HCT116 (cell line): ENCODE results near the gene VDAC2. TPM values are rescaled to one million over a fixed set of nuclear protein-coding genes. Genes with fewer than 3 reads are reported as not detected.

Experiments
- ATAC-seq: fragments of 200-7000 bp; cut with Tn5 transposase; 2 replicates; pipeline ENCODE4 v1.9.1; 2020; ENCODE audit warnings: mild to moderate bottlenecking, moderate library complexity
- BruUV-seq: library from RNA; stranded (reverse); fragments of 400-500 nt; replicated peaks from 2 replicates; lab custom pipeline; 2021; lab: Mats Ljungman, UMichigan
- CTCF ChIA-PET: fragments of 300-600 bp; sonication (Branson Sonifier 250); formaldehyde crosslinking; loops from one replicate; lab custom pipeline; 2021; ENCODE audit warnings: antibody characterized with exemption; lab: Charles Lee
- POLR2A ChIA-PET: fragments of 300-600, 350-600 bp; sonication (Branson Sonifier 250); formaldehyde crosslinking; loops from one replicate; lab custom pipeline; 2021; ENCODE audit warnings: antibody characterized with exemption; lab: Charles Lee
- RAD21 ChIA-PET, 2 experiments: fragments of 300-600 bp; sonication (Branson Sonifier 250); formaldehyde crosslinking; loops; one replicate each; lab custom pipeline; 2023; ENCODE audit warnings: low total read pairs in 2 of 2; ENCODE audit not compliant: uncharacterized antibody in 2 of 2, unreplicated experiment in 2 of 2, low non-redundant PET in 1 of 2; lab: Charles Lee
- DNase-seq: peaks from one replicate; pipeline ENCODE4 v3.0.0-alpha.2; 2010; ENCODE audit warnings: low read depth, low spot score
- H2AFZ ChIP-seq: fragments of 200-600 bp; shearing (Covaris generic), sonication (generic); 2 replicates; pipeline ENCODE4 v1.6.1; 2017; ENCODE audit warnings: low read depth, mixed run types, mixed read lengths, antibody characterized with exemption, low read length; ENCODE audit not compliant: poor library complexity, severe bottlenecking
- H3K27ac ChIP-seq: 2 replicates; pipeline ENCODE4 v1.5.1; 2012; ENCODE audit warnings: low read depth, low read length
- H3K27me3 ChIP-seq: fragments of 200-600 bp; sonication (generic); 2 replicates; pipeline ENCODE4 v1.6.1; 2016; ENCODE audit warnings: mixed run types, low read length, mixed read lengths; ENCODE audit not compliant: insufficient read depth
- H3K36me3 ChIP-seq, 2 experiments: fragments of 200-500 bp in 1 of 2; fragments of 200-600 bp in 1 of 2; sonication (Bioruptor generic) in 1 of 2; sonication (generic) in 1 of 2; 2 replicates each; pipeline versions ENCODE4 v1.5.1 to v1.6.1; 2014 to 2016; ENCODE audit warnings: low read length in 2 of 2, inconsistent platforms in 1 of 2, mixed read lengths in 1 of 2, mixed run types in 1 of 2; ENCODE audit not compliant: insufficient read depth in 2 of 2, control insufficient read depth in 1 of 2
- H3K4me1 ChIP-seq, 2 experiments: fragments of 200-600 bp in 1 of 2; sonication (generic) in 1 of 2; 2 replicates each; pipeline versions ENCODE4 v1.5.1 to v1.6.1; 2012 to 2017; ENCODE audit warnings: low read length in 2 of 2, inconsistent platforms in 1 of 2, mild to moderate bottlenecking in 1 of 2, mixed read lengths in 1 of 2, mixed run types in 1 of 2, moderate library complexity in 1 of 2; ENCODE audit not compliant: insufficient read depth in 2 of 2, control insufficient read depth in 1 of 2
- H3K4me2 ChIP-seq: fragments of 200-600 bp; sonication (generic); 2 replicates; pipeline ENCODE4 v1.6.1; 2017; ENCODE audit warnings: mixed run types, low read length, mixed read lengths
- H3K4me3 ChIP-seq, 2 experiments: fragments of 200-600 bp in 1 of 2; sonication (generic) in 1 of 2; replicated peaks in 1 of 2; 2 replicates each; pipeline ENCODE4 v1.5.1; 2011 to 2016; ENCODE audit warnings: low read length in 2 of 2, control low read depth in 1 of 2, low read depth in 1 of 2, mild to moderate bottlenecking in 1 of 2, mixed read lengths in 1 of 2, mixed run types in 1 of 2
- H3K79me2 ChIP-seq: fragments of 200-600 bp; sonication (generic); 2 replicates; pipeline ENCODE4 v1.6.1; 2017; ENCODE audit warnings: mild to moderate bottlenecking, mixed run types, low read length, moderate library complexity, mixed read lengths; ENCODE audit not compliant: insufficient read depth
- H3K9ac ChIP-seq: fragments of 200-600 bp; sonication (generic); 2 replicates; pipeline ENCODE4 v1.6.1; 2016; ENCODE audit warnings: low read length, mixed read lengths
- H3K9me2 ChIP-seq: fragments of 200-600 bp; sonication (generic), shearing (Covaris generic); 2 replicates; pipeline ENCODE4 v1.6.1; 2017; ENCODE audit warnings: mixed run types, mild to moderate bottlenecking, moderate library complexity; ENCODE audit not compliant: insufficient read depth
- H3K9me3 ChIP-seq, 2 experiments: fragments of 200-500 bp in 1 of 2; fragments of 200-600 bp in 1 of 2; sonication (Bioruptor generic) in 1 of 2; sonication (generic) in 1 of 2; 2 replicates each; pipeline ENCODE4 v1.6.1; 2014 to 2017; ENCODE audit warnings: low read length in 2 of 2, mixed read lengths in 2 of 2, inconsistent platforms in 1 of 2, low read depth in 1 of 2, mild to moderate bottlenecking in 1 of 2, mixed run types in 1 of 2, moderate library complexity in 1 of 2; ENCODE audit not compliant: control insufficient read depth in 1 of 2, insufficient read depth in 1 of 2
- H4K20me1 ChIP-seq: fragments of 200-600 bp; sonication (generic), shearing (Covaris generic); 2 replicates; pipeline ENCODE4 v1.6.1; 2017; ENCODE audit warnings: mixed run types, mild to moderate bottlenecking, moderate library complexity; ENCODE audit not compliant: insufficient read depth
- CBX3 ChIP-seq: IDR thresholded peaks from 2 replicates; pipeline ENCODE4 v1.6.1; 2012; ENCODE audit warnings: low read depth
- CEBPB ChIP-seq: IDR thresholded peaks from 2 replicates; pipeline ENCODE4 v1.6.1; 2012; ENCODE audit warnings: low read depth
- EGR1 ChIP-seq: IDR thresholded peaks from 2 replicates; pipeline ENCODE4 v1.6.1; 2012; ENCODE audit warnings: low read depth
- ELF1 ChIP-seq: IDR thresholded peaks from 2 replicates; pipeline ENCODE4 v1.6.1; 2012; ENCODE audit warnings: low read depth, borderline replicate concordance
- EZH2 ChIP-seq: fragments of 200-600 bp; sonication (generic); IDR thresholded peaks from 2 replicates; pipeline ENCODE4 v1.6.1; 2017; ENCODE audit warnings: antibody characterized with exemption, mixed run types
- EZH2phosphoT487 ChIP-seq: fragments of 200-600 bp; IDR thresholded peaks from 2 replicates; pipeline ENCODE4 v1.6.1; 2018; ENCODE audit warnings: antibody characterized with exemption, borderline replicate concordance
- FOSL1 ChIP-seq: IDR thresholded peaks from 2 replicates; pipeline ENCODE4 v1.6.1; 2012; ENCODE audit warnings: low read depth
- MAX ChIP-seq: IDR thresholded peaks from 2 replicates; pipeline ENCODE4 v1.6.1; 2012
- POLR2AphosphoS5 ChIP-seq: IDR thresholded peaks from 2 replicates; pipeline ENCODE4 v1.6.1; 2011; ENCODE audit warnings: mild to moderate bottlenecking, low read depth, low read length, moderate library complexity
- RAD21 ChIP-seq: IDR thresholded peaks from 2 replicates; pipeline ENCODE4 v1.6.1; 2012; ENCODE audit warnings: low read depth, mild to moderate bottlenecking
- REST ChIP-seq: IDR thresholded peaks from 2 replicates; pipeline ENCODE4 v1.6.1; 2012; ENCODE audit warnings: low read depth
- SIN3A ChIP-seq: IDR thresholded peaks from 2 replicates; pipeline ENCODE4 v1.6.1; 2012; ENCODE audit warnings: low read depth
- SP1 ChIP-seq: IDR thresholded peaks from 2 replicates; pipeline ENCODE4 v1.6.1; 2012; ENCODE audit warnings: low read depth
- SRF ChIP-seq: IDR thresholded peaks from 2 replicates; pipeline ENCODE4 v1.6.1; 2012; ENCODE audit warnings: low read depth
- TCF7L2 ChIP-seq: IDR thresholded peaks from 2 replicates; pipeline ENCODE4 v1.7.0; 2011; ENCODE audit warnings: borderline replicate concordance, inconsistent platforms; ENCODE audit not compliant: insufficient read depth, insufficient read length; ENCODE audit errors: extremely low read depth
- YY1 ChIP-seq: IDR thresholded peaks from 2 replicates; pipeline ENCODE4 v1.6.1; 2011; ENCODE audit warnings: low read length, low read depth, moderate library complexity, mild to moderate bottlenecking; ENCODE audit not compliant: insufficient replicate concordance; ENCODE audit errors: extremely low read depth
- intact Hi-C: fragments of 100-400 bp; cut with micrococcal nuclease; formaldehyde crosslinking; loops from 2 replicates; pipeline ENCODE4 v1.10.0; 2022
- total RNA-seq: library from RNA; stranded (reverse); gene quantifications from one replicate; pipeline ENCODE4 v1.2.1, GENCODE V29; 2021; ENCODE audit not compliant: unreplicated experiment

Gene VDAC2
- total RNA-seq, 1 experiment from 2014 or later, result 289 TPM

- POLR2A ChIA-PET, result interaction anchor here (0.6 to 0.7 kb wide), 2 partner anchors 22 to 279 kb away, joined by 5 to 9 read pairs; no protein-coding TSS in a partner anchor
These were observed 56.3 kb downstream of the VDAC2 start for GRCh38 chr10:75266945-75267344.

GRCh38 chr10:75269605-75270004 is 59.0 kb downstream of the VDAC2 start:
- Histone ChIP-seq H3K9me2 (no peaks in the 10 kb centered on the region), H3K27me3 (no peaks in the 10 kb centered on the region), H2AFZ (no peak overlapping the region), H3K79me2 (no peaks in the 10 kb centered on the region), H4K20me1 (no peaks in the 10 kb centered on the region), H3K27ac (no peak overlapping the region), H3K4me3 (no peak overlapping the region), H3K36me3 (no peaks in the 10 kb centered on the region), H3K9me3 (no peaks in the 10 kb centered on the region), H3K4me1 (0 out of 4 replicates have a peak, but pooled peaks cover 0 to 3% of the 10 kb centered on the region in 2 experiments), H3K4me2 (no peak overlapping the region), H3K9ac (no peak overlapping the region)
- ChIA-PET CTCF (no interaction called here), RAD21 (no interaction called here), POLR2A (no interaction called here)
- ATAC-seq (no peak), DNase-seq (no peak)
- no TSS peak for BruUV-seq
- intact Hi-C loops, result no loop called here
- TF ChIP-seq SRF, result no peak
- TF ChIP-seq SP1, result no peak
- no peak for TF ChIP-seq CEBPB
- no peak for TF ChIP-seq REST
- TF ChIP-seq YY1, result no peak
- no peak for TF ChIP-seq RAD21
- no peak for TF ChIP-seq SIN3A
- no peak for TF ChIP-seq TCF7L2
- no peak for TF ChIP-seq FOSL1
- TF ChIP-seq ELF1, result no peak
- TF ChIP-seq POLR2AphosphoS5, result no peak
- TF ChIP-seq EZH2phosphoT487, result no peak

More at GRCh38 chr10:75266945-75267344, 56.3 kb downstream of the VDAC2 start:
- H3K27me3 ChIP-seq, result no peaks in the 10 kb centered on the region
- H3K27ac ChIP-seq, result no peak overlapping the region
- H3K36me3 ChIP-seq, result no peaks in the 10 kb centered on the region
- no peaks in the 10 kb centered on the region for H3K79me2 ChIP-seq
- H3K9me2 ChIP-seq, result no peaks in the 10 kb centered on the region
- H3K4me3 ChIP-seq, result no peak overlapping the region
- H3K9me3 ChIP-seq, result no peaks in the 10 kb centered on the region
- ATAC-seq, result no peak
- H2AFZ ChIP-seq, result no peak overlapping the region
- H3K4me1 ChIP-seq, result peaks cover 5 to 19% of the 10 kb centered on the region in 2 experiments; a peak in 3 of 4 replicates
- CTCF ChIA-PET, result no interaction called here
- no peaks in the 10 kb centered on the region for H4K20me1 ChIP-seq
- RAD21 ChIA-PET, result no interaction called here
- intact Hi-C loops, result no loop called here
- DNase-seq, result no peak
- H3K9ac ChIP-seq, result no peak overlapping the region
- TF ChIP-seq CBX3, result no peak
- TF ChIP-seq EZH2, result no peak
- no peak for TF ChIP-seq ELF1
- no peak for TF ChIP-seq YY1
- TF ChIP-seq EGR1, result no peak
- no peak for TF ChIP-seq TCF7L2
- TF ChIP-seq MAX, result no peak
- TF ChIP-seq, all 23 proteins: peak for 0
- no peak overlapping the region for H3K4me2 ChIP-seq
- BruUV-seq, result no TSS peak
